Measurements from ENCODE around the gene HBA1. TPM values are rescaled to one million over a fixed set of nuclear protein-coding genes. Genes with fewer than 3 reads are reported as not detected.
"Not testable (repeated sequence)": the region's sequence is repeated elsewhere in the genome, so short reads cannot be mapped to it uniquely, and the experiment has no call there.

The HBA1 gene
- total RNA-seq, 1 experiment from 2014 or later, result not detected

DNA sequence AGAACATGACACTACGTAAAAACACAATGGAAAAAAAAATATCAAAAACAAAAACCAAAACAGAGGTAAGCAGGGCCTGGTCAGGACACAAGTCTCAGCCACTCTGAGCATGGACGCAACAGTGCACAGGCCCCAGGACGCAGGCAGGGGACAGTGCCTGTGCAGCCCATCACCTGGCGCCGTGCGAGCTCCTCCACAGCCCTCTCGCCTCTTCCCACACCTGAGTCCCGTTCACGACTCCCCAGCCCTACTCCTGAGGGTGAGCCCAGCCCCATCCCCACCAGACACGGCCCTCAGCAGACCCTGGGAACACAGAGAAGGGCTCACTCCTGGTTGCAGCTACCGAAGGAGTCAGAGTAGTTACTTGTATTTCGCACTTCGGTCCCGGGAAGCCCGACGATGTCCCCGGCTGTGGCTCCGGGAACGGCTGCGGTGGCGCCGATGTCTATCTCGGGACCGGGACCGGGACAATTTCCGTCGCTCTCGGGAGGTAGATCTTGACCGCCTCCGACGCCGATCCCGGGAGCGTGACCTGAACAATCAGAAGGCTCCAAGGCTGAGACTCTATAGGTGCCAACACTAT lies 13.2 kb downstream of the HBA1 start:
- H3K27me3 ChIP-seq (ENCODE audit: control insufficient read depth, insufficient read depth, low read length), result no peaks in the 10 kb centered on the region
- peak; percentile 47 for DNase-seq
- H3K36me3 ChIP-seq (replicated peaks; ENCODE audit: control insufficient read depth, insufficient read depth, low read length), result peaks cover 40% of the 10 kb centered on the region
- H3K4me3 ChIP-seq (ENCODE audit: insufficient read depth, low read depth, low read length), result no peak overlapping the region

DNA sequence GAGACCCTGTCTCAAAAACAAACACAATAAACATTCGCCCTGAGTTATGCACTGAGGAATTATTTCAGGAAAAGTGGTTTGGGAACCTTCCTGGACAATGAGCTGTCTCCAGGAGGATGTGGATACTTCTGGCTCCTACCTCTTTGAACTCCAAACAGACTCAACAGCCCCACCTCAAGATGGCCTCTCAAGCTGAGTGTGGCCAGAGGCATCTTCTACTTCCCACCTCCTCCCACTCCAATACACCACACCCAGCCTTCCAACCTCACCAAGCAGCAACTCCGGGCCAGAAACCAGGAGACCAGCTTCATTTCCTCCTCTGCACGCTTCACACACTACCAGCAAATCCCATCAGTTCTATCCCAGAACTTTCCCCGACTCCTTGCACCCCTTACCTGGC lies 15.4 kb downstream of the HBA1 start:
- no peak for DNase-seq
- Histone ChIP-seq H3K4me3 (ENCODE audit: insufficient read depth, low read depth, low read length) (no peak overlapping the region), H3K36me3 (replicated peaks; ENCODE audit: control insufficient read depth, insufficient read depth, low read length) (peaks cover 49% of the 10 kb centered on the region), H3K27me3 (ENCODE audit: control insufficient read depth, insufficient read depth, low read length) (no peaks in the 10 kb centered on the region)

DNA sequence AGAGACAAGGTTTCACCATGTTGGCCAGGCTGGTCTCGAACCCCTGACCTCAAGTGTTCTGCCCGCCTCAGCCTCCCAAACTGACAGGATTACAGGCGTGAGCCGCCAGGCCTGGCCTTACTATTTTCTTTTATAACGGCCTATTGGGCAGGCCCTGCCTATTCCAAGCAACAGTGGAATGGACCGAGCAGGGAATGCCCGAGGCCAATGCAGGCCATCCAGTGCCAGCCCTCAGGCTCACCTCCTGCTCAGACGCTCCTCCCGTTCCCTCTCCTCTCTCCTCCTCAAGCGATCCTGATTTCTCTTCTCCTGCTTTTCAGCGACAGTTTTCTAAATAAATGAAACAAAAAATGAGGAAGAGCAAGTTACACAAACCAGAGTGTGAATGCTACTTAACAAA lies 16.2 kb downstream of the HBA1 start:
- DNase-seq, result no peak
- Histone ChIP-seq H3K4me3 (ENCODE audit: insufficient read depth, low read depth, low read length) (no peak overlapping the region), H3K27me3 (ENCODE audit: control insufficient read depth, insufficient read depth, low read length) (no peaks in the 10 kb centered on the region), H3K36me3 (replicated peaks; ENCODE audit: control insufficient read depth, insufficient read depth, low read length) (peaks cover 49% of the 10 kb centered on the region)

DNA sequence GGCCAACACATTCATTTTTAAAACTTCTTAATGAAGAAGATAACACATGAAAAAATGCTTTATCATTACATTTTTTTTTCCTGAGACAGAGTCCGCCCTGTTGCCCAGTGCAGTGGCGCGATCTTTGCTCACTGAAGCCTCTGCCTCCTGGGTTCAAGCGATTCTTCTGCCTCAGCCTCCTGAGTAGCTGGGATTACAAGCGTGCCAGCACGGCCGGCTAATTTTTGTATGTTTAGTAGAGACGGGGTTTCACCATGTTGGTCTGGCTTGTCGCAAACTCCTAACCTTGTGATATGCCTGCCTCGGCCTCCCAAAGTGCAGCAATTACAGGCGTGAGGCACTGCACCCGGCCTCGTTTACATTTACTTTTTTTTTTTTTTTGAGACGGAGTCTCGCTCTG lies 17.0 kb downstream of the HBA1 start:
- Histone ChIP-seq H3K27me3 (ENCODE audit: control insufficient read depth, insufficient read depth, low read length) (no peaks in the 10 kb centered on the region), H3K36me3 (replicated peaks; ENCODE audit: control insufficient read depth, insufficient read depth, low read length) (peaks cover 51% of the 10 kb centered on the region)
- DNase-seq, result no peak

DNA sequence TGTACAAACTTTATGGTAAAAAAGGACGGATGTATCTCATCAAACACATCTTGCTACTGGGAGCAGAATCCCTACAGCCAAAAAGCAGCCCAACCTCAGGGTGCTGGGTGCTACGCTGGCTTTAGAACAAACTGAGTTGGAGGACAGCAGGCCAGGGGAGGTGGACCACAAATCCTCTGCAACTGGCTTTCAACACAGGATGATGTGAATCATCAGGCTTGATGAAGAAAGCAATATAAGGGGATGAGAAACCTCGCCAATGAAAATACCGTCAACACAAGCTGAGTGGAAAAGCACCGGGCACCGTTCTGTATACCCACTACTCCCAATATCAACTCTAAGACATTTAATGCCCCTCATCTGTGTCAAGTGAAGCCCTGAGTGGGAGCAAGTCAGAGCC lies 18.0 kb downstream of the HBA1 start:
- no peak for DNase-seq
- Histone ChIP-seq H3K36me3 (replicated peaks; ENCODE audit: control insufficient read depth, insufficient read depth, low read length) (peaks cover 50% of the 10 kb centered on the region), H3K27me3 (ENCODE audit: control insufficient read depth, insufficient read depth, low read length) (no peaks in the 10 kb centered on the region), H3K4me3 (ENCODE audit: insufficient read depth, low read depth, low read length) (no peak overlapping the region)

More for the DNA sequence above, 17.0 kb downstream of the HBA1 start:
- no peak overlapping the region for H3K4me3 ChIP-seq (ENCODE audit: insufficient read depth, low read depth, low read length)

DNA sequence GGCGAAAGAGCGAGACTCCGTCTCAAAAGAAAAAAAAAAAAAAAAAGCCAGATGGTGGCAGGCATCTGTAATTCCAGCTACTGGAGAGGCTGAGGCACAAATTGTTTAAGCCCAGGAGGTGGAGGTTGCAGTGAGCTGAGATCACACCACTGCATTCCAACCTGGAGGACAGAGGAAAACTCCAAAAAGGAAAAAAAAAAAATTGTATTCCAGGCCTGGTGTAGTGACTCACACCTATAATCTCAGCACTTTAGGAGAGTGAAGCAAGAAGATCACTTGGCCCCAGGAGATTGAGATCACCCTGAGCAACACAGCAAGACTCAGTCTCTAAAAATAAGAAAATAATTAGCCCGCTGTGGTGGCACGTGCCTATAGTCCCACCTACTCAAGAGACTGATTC lies 23.9 kb downstream of the HBA1 start:
- H3K36me3 ChIP-seq (replicated peaks; ENCODE audit: control insufficient read depth, insufficient read depth, low read length), result peaks cover 28% of the 10 kb centered on the region
- no peaks in the 10 kb centered on the region for H3K27me3 ChIP-seq (ENCODE audit: control insufficient read depth, insufficient read depth, low read length)
- H3K4me3 ChIP-seq (ENCODE audit: insufficient read depth, low read depth, low read length), result no peak overlapping the region
- no peak for DNase-seq

DNA sequence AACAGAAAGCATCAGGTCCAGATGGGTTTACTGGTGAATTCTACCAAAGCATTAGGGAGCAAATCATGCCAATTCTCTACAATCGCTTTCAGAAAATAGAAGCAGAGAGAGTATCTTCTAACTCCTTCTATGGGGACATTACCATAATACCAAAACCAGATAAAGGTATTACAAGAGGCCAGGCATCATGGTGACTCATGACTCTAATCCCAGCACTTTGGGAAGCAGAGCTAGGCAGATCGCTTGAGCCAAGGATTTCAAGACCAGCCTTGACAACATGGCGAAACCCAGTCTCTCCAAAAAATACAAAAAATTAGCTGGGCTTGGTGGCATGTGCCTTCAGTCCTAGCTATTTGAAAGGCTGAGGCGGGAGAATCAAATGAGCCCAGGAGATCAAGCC lies 26.8 kb downstream of the HBA1 start:
- Histone ChIP-seq H3K36me3 (replicated peaks; ENCODE audit: control insufficient read depth, insufficient read depth, low read length) (peaks cover 38% of the 10 kb centered on the region), H3K4me3 (ENCODE audit: insufficient read depth, low read depth, low read length) (no peak overlapping the region), H3K27me3 (ENCODE audit: control insufficient read depth, insufficient read depth, low read length) (no peaks in the 10 kb centered on the region)
- no peak for DNase-seq

DNA sequence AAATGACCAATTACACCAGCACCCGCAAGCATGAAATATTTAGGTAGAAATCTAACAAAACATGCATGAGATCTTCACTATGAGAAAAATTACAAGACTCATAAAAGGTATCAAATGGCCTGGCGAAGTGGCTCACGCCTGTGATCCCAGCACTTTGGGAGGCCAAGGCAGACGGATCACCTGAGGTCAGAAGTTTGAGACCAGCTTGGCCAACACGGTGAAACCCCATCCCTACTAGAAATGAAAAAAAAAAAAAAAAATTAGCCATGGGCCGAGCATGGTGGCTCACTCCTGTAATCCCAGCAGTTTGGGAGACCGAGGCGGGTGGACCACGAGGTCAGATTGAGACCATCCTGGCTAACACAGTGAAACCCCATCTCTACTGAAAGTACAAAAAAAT lies 27.6 kb downstream of the HBA1 start:
- H3K36me3 ChIP-seq (replicated peaks; ENCODE audit: control insufficient read depth, insufficient read depth, low read length), result peaks cover 31% of the 10 kb centered on the region
- not testable (repeated sequence) for H3K4me3 ChIP-seq (ENCODE audit: insufficient read depth, low read depth, low read length); H3K27me3 ChIP-seq (ENCODE audit: control insufficient read depth, insufficient read depth, low read length); DNase-seq

DNA sequence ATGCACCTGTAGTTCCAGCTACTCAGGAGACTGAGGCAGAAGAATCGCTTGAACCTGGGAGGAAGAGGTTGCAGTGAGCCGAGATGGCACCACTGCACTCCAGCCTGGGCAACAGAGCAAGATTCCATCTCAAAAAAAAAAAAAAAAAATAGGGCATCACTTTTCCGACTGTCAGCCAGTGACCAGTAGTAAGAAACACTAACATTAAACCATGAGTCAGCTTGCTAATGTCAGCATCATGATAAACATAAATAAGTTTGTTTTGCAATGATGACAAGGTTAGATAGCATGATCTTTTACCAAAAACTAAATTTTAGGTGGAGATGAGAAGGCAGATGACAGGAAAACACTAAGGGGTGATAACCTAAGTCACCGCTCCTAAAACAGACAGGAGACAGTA lies 32.9 kb downstream of the HBA1 start:
- not testable (repeated sequence) for H3K4me3 ChIP-seq (ENCODE audit: insufficient read depth, low read depth, low read length); DNase-seq; H3K27me3 ChIP-seq (ENCODE audit: control insufficient read depth, insufficient read depth, low read length)
- peaks cover 40% of the 10 kb centered on the region for H3K36me3 ChIP-seq (replicated peaks; ENCODE audit: control insufficient read depth, insufficient read depth, low read length)

DNA sequence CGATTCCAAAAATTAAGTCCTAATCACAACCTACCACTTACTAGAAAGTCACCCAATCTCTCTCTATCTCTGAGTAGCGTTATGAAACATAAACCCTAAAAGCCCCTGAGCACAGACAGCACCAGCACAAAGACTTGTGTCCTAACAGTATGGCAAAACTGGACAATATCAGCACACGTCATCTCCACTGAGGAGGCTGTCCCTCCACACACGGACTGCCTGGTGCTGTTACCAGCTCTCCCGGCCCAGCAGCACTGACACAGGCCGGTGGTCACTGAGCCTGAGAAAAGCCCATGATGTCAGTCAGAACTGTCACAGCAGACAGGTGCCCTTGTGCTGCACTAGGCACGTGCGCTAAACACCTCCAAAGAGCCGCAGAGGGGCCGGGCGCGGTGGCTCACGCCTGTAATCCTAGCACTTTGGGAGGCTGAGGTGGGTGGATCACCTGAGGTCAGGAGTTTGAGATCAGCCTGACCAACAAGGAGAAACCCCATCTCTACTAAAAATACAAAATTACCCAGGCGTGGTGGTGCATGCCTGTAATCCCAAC lies 35.2 kb downstream of the HBA1 start:
- H3K4me3 ChIP-seq (ENCODE audit: insufficient read depth, low read depth, low read length); DNase-seq; H3K27me3 ChIP-seq (ENCODE audit: control insufficient read depth, insufficient read depth, low read length): not testable (repeated sequence)
- peaks cover 31% of the 10 kb centered on the region for H3K36me3 ChIP-seq (replicated peaks; ENCODE audit: control insufficient read depth, insufficient read depth, low read length)

DNA sequence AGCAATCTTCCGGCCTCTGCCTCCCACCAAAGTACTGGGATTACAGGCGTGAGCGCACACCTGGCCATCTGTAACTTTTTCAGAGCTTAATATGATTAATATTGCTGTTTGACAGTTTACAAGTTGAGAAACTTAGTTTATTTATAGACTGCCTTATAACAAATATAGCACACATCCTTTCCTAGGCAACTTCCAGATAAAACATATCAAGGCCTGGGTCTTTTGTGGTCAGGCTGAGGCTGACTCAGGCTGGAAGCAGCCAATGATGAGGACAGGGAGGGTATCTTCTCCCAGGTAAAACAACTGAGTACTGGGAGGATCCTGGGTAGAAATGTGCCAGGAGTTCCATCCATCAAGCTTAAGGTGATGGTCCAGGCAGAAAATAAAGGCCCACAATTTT lies 36.5 kb downstream of the HBA1 start:
- DNase-seq, result no peak
- no peaks in the 10 kb centered on the region for H3K27me3 ChIP-seq (ENCODE audit: control insufficient read depth, insufficient read depth, low read length)
- no peak overlapping the region for H3K4me3 ChIP-seq (ENCODE audit: insufficient read depth, low read depth, low read length)
- H3K36me3 ChIP-seq (replicated peaks; ENCODE audit: control insufficient read depth, insufficient read depth, low read length), result peaks cover 27% of the 10 kb centered on the region

DNA sequence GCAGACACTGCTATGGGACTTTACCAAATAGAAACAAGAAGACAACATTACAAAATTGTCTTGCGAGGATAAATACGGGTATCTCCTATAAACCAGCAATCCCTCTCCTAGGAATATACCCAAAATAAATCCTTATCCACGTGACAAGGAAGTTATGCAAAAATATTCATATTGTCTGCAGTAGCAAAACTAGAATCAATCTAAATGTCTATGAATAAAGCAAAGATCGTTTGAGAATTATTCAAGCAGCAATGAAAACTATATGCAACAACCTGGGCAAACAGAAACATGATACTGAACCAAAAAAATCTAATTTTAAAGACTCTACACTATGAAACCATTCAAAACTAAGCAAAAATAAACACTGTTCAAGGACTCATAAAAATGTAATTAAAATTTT lies 43.5 kb downstream of the HBA1 start:
- no peak for DNase-seq
- H3K4me3 ChIP-seq (ENCODE audit: insufficient read depth, low read depth, low read length), result no peak overlapping the region
- H3K36me3 ChIP-seq (replicated peaks; ENCODE audit: control insufficient read depth, insufficient read depth, low read length), result peaks cover 30% of the 10 kb centered on the region
- no peaks in the 10 kb centered on the region for H3K27me3 ChIP-seq (ENCODE audit: control insufficient read depth, insufficient read depth, low read length)

Other genes with a start within 250 kb of the HBA1 start
- gene POLR3K, start 123.1 kb upstream of the HBA1 start, total RNA-seq (2014; rRNA removed; shearing (Covaris generic)), result 11.0 and 13.5 TPM in 2 replicates
- 39.5 and 52.9 TPM in 2 replicates for gene SNRNP25, start 122.9 kb upstream of the HBA1 start, total RNA-seq (2014; rRNA removed; shearing (Covaris generic))
- 38.2 and 42.5 TPM in 2 replicates for gene RHBDF1, start 104.0 kb upstream of the HBA1 start, total RNA-seq (2014; rRNA removed; shearing (Covaris generic))
- gene MPG, start 98.5 kb upstream of the HBA1 start, total RNA-seq (2014; rRNA removed; shearing (Covaris generic)), result 140 and 181 TPM in 2 replicates
- gene NPRL3, start 38.0 kb upstream of the HBA1 start, total RNA-seq (2014; rRNA removed; shearing (Covaris generic)), result 9.9 and 10.9 TPM in 2 replicates
- not detected in 2 replicates for gene HBZ, start 24.0 kb upstream of the HBA1 start, total RNA-seq (2014; rRNA removed; shearing (Covaris generic))
- not detected in 2 replicates for gene HBM, start 10.7 kb upstream of the HBA1 start, total RNA-seq (2014; rRNA removed; shearing (Covaris generic))
- not detected in 2 replicates for gene HBA2, start 3.8 kb upstream of the HBA1 start, total RNA-seq (2014; rRNA removed; shearing (Covaris generic))
- 0.59 and 1.6 TPM in 2 replicates for gene HBQ1, start 3.8 kb downstream of the HBA1 start, total RNA-seq (2014; rRNA removed; shearing (Covaris generic))
- gene LUC7L, start 52.8 kb downstream of the HBA1 start, total RNA-seq (2014; rRNA removed; shearing (Covaris generic)), result 56.6 and 92.9 TPM in 2 replicates
- gene FAM234A, start 58.1 kb downstream of the HBA1 start, total RNA-seq (2014; rRNA removed; shearing (Covaris generic)), result 106 and 120 TPM in 2 replicates
- 0.69 and 0.81 TPM in 2 replicates for gene RGS11, start 99.3 kb downstream of the HBA1 start, total RNA-seq (2014; rRNA removed; shearing (Covaris generic))
- 4.0 and 5.3 TPM in 2 replicates for gene ARHGDIG, start 103.9 kb downstream of the HBA1 start, total RNA-seq (2014; rRNA removed; shearing (Covaris generic))
- gene PDIA2, start 106.5 kb downstream of the HBA1 start, total RNA-seq (2014; rRNA removed; shearing (Covaris generic)), result 0.15 and 2.1 TPM in 2 replicates
- 52.4 and 57.8 TPM in 2 replicates for gene AXIN1, start 176.0 kb downstream of the HBA1 start, total RNA-seq (2014; rRNA removed; shearing (Covaris generic))
- gene MRPL28, start 193.9 kb downstream of the HBA1 start, total RNA-seq (2014; rRNA removed; shearing (Covaris generic)), result 225 and 242 TPM in 2 replicates
- 107 and 112 TPM in 2 replicates for gene PGAP6, start 205.3 kb downstream of the HBA1 start, total RNA-seq (2014; rRNA removed; shearing (Covaris generic))
- 400 and 507 TPM in 2 replicates for gene NME4, start 220.5 kb downstream of the HBA1 start, total RNA-seq (2014; rRNA removed; shearing (Covaris generic))
- 20.1 and 21.4 TPM in 2 replicates for gene DECR2, start 225.2 kb downstream of the HBA1 start, total RNA-seq (2014; rRNA removed; shearing (Covaris generic))
- gene RAB11FIP3, start 249.0 kb downstream of the HBA1 start, total RNA-seq (2014; rRNA removed; shearing (Covaris generic)), result 25.2 and 27.9 TPM in 2 replicates